Gastroesophageal sphincter (tissue), 2 donors: Measurements from ENCODE around the gene AGBL4.

Experiments
- EP300 ChIP-seq: sonication (generic); formaldehyde crosslinking; IDR thresholded peaks from one replicate; pipeline ENCODE4 v1.6.1; 2017; ENCODE audit warnings: antibody characterized with exemption, mild to moderate bottlenecking
- POLR2AphosphoS5 ChIP-seq: sonication (generic); formaldehyde crosslinking; IDR thresholded peaks from one replicate; pipeline ENCODE4 v1.6.1; 2017; ENCODE audit warnings: antibody characterized with exemption

- no peak for TF ChIP-seq POLR2AphosphoS5
- no peak for TF ChIP-seq EP300
Observed at GRCh38 chr1:48794816-48795215, 1228.9 kb downstream of the AGBL4 start.
